IMR-90 (cell line): Measurements from ENCODE around the gene TBC1D1.

Experiments
- BHLHE40 ChIP-seq: fragments of 150-350 bp; IDR thresholded peaks from 2 replicates; pipeline ENCODE4 v1.6.1; 2016; ENCODE audit warnings: mild to moderate bottlenecking, low read depth, low read length
- CEBPB ChIP-seq: IDR thresholded peaks from 2 replicates; pipeline ENCODE4 v1.6.1; 2012; ENCODE audit warnings: low read depth, low read length, improper control_type of control experiment
- CHD1 ChIP-seq: IDR thresholded peaks from 2 replicates; pipeline ENCODE4 v1.6.1; 2012; ENCODE audit warnings: low read depth, low read length, improper control_type of control experiment
- MAFK ChIP-seq: IDR thresholded peaks from 2 replicates; pipeline ENCODE4 v1.6.1; 2012; ENCODE audit warnings: low read depth, low read length, improper control_type of control experiment
- MAZ ChIP-seq: IDR thresholded peaks from 2 replicates; pipeline ENCODE4 v1.6.1; 2012; ENCODE audit warnings: low read depth, mild to moderate bottlenecking, low read length, improper control_type of control experiment, moderate library complexity, borderline replicate concordance
- MXI1 ChIP-seq: IDR thresholded peaks from 2 replicates; pipeline ENCODE4 v1.6.1; 2012; ENCODE audit warnings: low read depth, mild to moderate bottlenecking, low read length, moderate library complexity, borderline replicate concordance
- POLR2A ChIP-seq: IDR thresholded peaks from 2 replicates; pipeline ENCODE4 v1.6.1; 2012; ENCODE audit warnings: mild to moderate bottlenecking, low read depth, low read length
- RAD21 ChIP-seq: IDR thresholded peaks from 2 replicates; pipeline ENCODE4 v1.6.1; 2012; ENCODE audit warnings: low read length, improper control_type of control experiment
- RCOR1 ChIP-seq: IDR thresholded peaks from 2 replicates; pipeline ENCODE4 v1.6.1; 2012; ENCODE audit warnings: mild to moderate bottlenecking, low read length, improper control_type of control experiment; ENCODE audit not compliant: insufficient replicate concordance
- USF2 ChIP-seq: fragments of 150-350 bp; IDR thresholded peaks from 2 replicates; pipeline ENCODE4 v1.6.1; 2017; ENCODE audit warnings: mild to moderate bottlenecking, antibody characterized with exemption, low read length, low read depth
- TF ChIP-seq, protein P1 (sequence below): conservative IDR thresholded peaks from 2 replicates; pipeline ENCODE4 v1.5.1; 2012; ENCODE audit warnings: mild to moderate bottlenecking, low read depth, low read length, improper control_type of control experiment

DNA sequence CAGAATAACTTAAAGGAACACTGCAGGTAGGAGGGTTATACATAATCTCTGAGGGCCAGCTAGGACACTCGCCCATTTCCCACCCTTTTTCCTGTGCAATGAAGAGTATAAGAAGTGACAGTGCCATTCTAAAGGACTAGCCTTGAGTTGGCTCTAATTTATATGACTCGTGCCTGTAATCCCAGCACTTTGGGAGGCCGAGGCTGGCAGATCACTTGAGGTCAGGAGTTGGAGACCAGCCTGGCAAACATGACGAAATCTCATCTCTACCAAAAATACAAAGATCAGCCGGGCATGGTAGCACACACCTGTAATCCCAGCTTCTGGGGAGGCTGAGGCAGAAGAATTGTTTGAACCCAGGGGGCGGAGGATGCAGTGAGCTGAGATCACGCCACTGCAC is 4.4 kb downstream of the TBC1D1 start:
- no peak for TF ChIP-seq POLR2A
- TF ChIP-seq, protein P1, sequence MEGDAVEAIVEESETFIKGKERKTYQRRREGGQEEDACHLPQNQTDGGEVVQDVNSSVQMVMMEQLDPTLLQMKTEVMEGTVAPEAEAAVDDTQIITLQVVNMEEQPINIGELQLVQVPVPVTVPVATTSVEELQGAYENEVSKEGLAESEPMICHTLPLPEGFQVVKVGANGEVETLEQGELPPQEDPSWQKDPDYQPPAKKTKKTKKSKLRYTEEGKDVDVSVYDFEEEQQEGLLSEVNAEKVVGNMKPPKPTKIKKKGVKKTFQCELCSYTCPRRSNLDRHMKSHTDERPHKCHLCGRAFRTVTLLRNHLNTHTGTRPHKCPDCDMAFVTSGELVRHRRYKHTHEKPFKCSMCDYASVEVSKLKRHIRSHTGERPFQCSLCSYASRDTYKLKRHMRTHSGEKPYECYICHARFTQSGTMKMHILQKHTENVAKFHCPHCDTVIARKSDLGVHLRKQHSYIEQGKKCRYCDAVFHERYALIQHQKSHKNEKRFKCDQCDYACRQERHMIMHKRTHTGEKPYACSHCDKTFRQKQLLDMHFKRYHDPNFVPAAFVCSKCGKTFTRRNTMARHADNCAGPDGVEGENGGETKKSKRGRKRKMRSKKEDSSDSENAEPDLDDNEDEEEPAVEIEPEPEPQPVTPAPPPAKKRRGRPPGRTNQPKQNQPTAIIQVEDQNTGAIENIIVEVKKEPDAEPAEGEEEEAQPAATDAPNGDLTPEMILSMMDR: no peak
- TF ChIP-seq MXI1: no peak
- TF ChIP-seq MAFK: no peak
- no peak for TF ChIP-seq MAZ
- TF ChIP-seq RAD21: no peak
- no peak for TF ChIP-seq RCOR1
- TF ChIP-seq CEBPB: no peak
- TF ChIP-seq BHLHE40: no peak
- TF ChIP-seq CHD1: no peak
- TF ChIP-seq USF2: no peak
